ENCODE data around the gene GPR119. TPM values are rescaled to one million over a fixed set of nuclear protein-coding genes. Genes with fewer than 3 reads are reported as not detected.
"Not testable (repeated sequence)": the region's sequence is repeated elsewhere in the genome, so short reads cannot be mapped to it uniquely, and the experiment has no call there.

The GPR119 gene
- polyA plus RNA-seq, 3 donors: not detected

DNA sequence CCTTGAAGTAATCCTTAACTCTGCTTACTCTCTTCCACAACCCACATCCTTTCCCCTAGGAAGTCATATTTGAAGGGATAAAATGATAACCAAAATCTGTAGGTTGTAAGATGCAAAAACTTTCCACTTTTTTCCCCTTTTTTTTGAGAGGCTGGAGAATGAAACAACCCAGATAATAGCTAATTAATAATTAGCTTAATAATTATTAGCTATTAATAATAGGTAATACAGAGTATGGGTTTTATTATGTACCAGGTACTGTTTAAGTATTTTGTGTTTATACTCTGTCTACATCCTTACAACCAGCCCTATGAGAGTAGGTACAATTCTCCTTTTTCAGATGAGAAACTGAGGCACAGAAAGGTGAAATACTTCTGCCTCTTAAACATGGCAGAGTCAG, 9.4 kb downstream of the GPR119 start:
- Histone ChIP-seq H3K9ac (ENCODE audit: insufficient read depth, low read length, poor library complexity, severe bottlenecking) (no peak overlapping the region), H3K4me1 (ENCODE audit: control insufficient read depth in 1 of 2, insufficient read depth in 2 of 2, low read length in 2 of 2) (no peaks in the 10 kb centered on the region), H3K27ac (ENCODE audit: low read depth in 1 of 2, low read length in 2 of 2) (no peak overlapping the region), H3K79me2 (ENCODE audit: insufficient read depth, low read length) (no peaks in the 10 kb centered on the region), H3K27me3 (ENCODE audit: control insufficient read depth in 2 of 2, insufficient read depth in 2 of 2, low read length in 2 of 2) (no peaks in the 10 kb centered on the region), H4K20me1 (ENCODE audit: insufficient read depth, low read length) (no peaks in the 10 kb centered on the region), H2AFZ (ENCODE audit: insufficient read depth, low read depth, low read length, poor library complexity, severe bottlenecking) (no peak overlapping the region), H3K4me3 (replicated peaks in 1 of 3; ENCODE audit: low read depth in 2 of 3, low read length in 3 of 3) (no peak overlapping the region), H3K36me3 (replicated peaks in 1 of 2; ENCODE audit: control insufficient read depth in 1 of 2, insufficient read depth in 2 of 2, low read length in 2 of 2) (peaks cover 0 to 14% of the 10 kb centered on the region in 2 donors), H3K9me3 (replicated peaks in 1 of 2; ENCODE audit: control insufficient read depth in 1 of 2, insufficient read depth in 1 of 2, low read length in 2 of 2) (no peaks in the 10 kb centered on the region), H3K4me2 (replicated peaks; ENCODE audit: extremely low read depth, low read length, poor library complexity, severe bottlenecking) (no peak overlapping the region)
- intact Hi-C loops (cut with micrococcal nuclease): no loop called here
- DNase-seq: no peak
- Mint-ChIP-seq H3K4me1 (no peaks in the 10 kb centered on the region), H3K27me3 (ENCODE audit: low read depth in 3 of 3) (peaks cover 0 to 5% (median 0%) of the 10 kb centered on the region in 3 donors), H3K27ac (no peak overlapping the region), H3K36me3 (peaks cover 5 to 7% of the 10 kb centered on the region in 2 donors), H3K4me3 (no peak overlapping the region), H3K9me3 (no peaks in the 10 kb centered on the region)
- TF ChIP-seq, protein P1, sequence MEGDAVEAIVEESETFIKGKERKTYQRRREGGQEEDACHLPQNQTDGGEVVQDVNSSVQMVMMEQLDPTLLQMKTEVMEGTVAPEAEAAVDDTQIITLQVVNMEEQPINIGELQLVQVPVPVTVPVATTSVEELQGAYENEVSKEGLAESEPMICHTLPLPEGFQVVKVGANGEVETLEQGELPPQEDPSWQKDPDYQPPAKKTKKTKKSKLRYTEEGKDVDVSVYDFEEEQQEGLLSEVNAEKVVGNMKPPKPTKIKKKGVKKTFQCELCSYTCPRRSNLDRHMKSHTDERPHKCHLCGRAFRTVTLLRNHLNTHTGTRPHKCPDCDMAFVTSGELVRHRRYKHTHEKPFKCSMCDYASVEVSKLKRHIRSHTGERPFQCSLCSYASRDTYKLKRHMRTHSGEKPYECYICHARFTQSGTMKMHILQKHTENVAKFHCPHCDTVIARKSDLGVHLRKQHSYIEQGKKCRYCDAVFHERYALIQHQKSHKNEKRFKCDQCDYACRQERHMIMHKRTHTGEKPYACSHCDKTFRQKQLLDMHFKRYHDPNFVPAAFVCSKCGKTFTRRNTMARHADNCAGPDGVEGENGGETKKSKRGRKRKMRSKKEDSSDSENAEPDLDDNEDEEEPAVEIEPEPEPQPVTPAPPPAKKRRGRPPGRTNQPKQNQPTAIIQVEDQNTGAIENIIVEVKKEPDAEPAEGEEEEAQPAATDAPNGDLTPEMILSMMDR (IDR thresholded peaks at IDR 0.05): no peak

DNA sequence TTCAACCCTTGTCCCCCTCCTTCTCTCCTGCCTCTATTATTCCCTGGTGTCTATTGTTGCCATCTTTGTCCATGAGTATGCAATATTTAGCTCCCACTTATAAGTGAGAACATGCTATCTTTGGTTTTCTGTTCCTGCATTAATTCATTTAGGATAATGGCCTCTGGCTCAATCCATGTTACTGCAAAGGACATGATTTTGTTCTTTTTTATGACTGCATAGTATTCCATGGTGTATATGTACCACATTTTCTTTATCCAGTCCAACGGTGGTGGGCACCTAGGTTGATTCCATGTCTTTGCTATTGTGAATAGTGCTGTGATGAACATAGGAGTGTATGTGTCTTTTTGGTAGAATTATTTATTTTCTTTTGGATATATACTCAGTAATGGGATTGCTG, 33.4 kb downstream of the GPR119 start:
- H3K4me1 Mint-ChIP-seq; H3K4me3 ChIP-seq (replicated peaks in 1 of 3; ENCODE audit: low read depth in 2 of 3, low read length in 3 of 3); H3K79me2 ChIP-seq (ENCODE audit: insufficient read depth, low read length); H3K4me1 ChIP-seq (ENCODE audit: control insufficient read depth in 1 of 2, insufficient read depth in 2 of 2, low read length in 2 of 2); H3K9ac ChIP-seq (ENCODE audit: insufficient read depth, low read length, poor library complexity, severe bottlenecking); H3K27me3 Mint-ChIP-seq (ENCODE audit: low read depth in 3 of 3); H2AFZ ChIP-seq (ENCODE audit: insufficient read depth, low read depth, low read length, poor library complexity, severe bottlenecking); H3K27ac Mint-ChIP-seq; H3K27ac ChIP-seq (ENCODE audit: low read depth in 1 of 2, low read length in 2 of 2); intact Hi-C loops (cut with micrococcal nuclease); H3K27me3 ChIP-seq (ENCODE audit: control insufficient read depth in 2 of 2, insufficient read depth in 2 of 2, low read length in 2 of 2); H3K4me2 ChIP-seq (replicated peaks; ENCODE audit: extremely low read depth, low read length, poor library complexity, severe bottlenecking); DNase-seq; H3K4me3 Mint-ChIP-seq; H3K9me3 ChIP-seq (replicated peaks in 1 of 2; ENCODE audit: control insufficient read depth in 1 of 2, insufficient read depth in 1 of 2, low read length in 2 of 2); H4K20me1 ChIP-seq (ENCODE audit: insufficient read depth, low read length); H3K9me3 Mint-ChIP-seq: not testable (repeated sequence)
- peaks cover 25 to 31% of the 10 kb centered on the region in 2 donors for H3K36me3 Mint-ChIP-seq
- no CpG with 5 or more reads among the region's 1 CpG for WGBS (ENCODE audit: insufficient coverage)
- H3K36me3 ChIP-seq (replicated peaks in 1 of 2; ENCODE audit: control insufficient read depth in 1 of 2, insufficient read depth in 2 of 2, low read length in 2 of 2): peaks cover 0 to 16% of the 10 kb centered on the region in 2 donors
